HG02938 (cell line): Measurements from ENCODE around the gene KDM3A.
"Not testable (repeated sequence)": the region's sequence is repeated elsewhere in the genome, so short reads cannot be mapped to it uniquely, and the experiment has no call there.

ENCODE experiments used
- ATAC-seq: cut with Tn5 transposase; IDR thresholded peaks from one replicate; pipeline ENCODE4 v1.9.1; 2021; ENCODE audit warnings: mild to moderate bottlenecking, moderate library complexity; ENCODE audit not compliant: unreplicated experiment

The KDM3A gene

DNA sequence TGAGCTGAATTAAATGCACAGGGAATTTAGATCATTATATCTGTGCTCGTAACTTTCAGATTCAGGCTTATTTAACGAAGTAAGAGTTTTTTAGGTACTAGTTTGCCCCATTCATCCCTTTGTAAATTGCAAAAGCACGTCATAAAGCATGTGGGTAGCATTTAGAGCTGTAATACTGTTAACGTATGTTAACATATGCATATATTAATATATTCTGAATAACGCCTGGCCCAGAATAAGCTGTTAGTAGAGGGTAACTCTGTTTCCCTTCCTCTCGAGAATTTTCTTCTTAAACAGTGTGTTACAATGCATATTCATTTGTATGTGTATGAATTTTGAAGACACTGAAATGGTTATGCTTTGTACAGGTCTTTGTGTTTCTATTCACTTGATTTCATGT, 30.5 kb downstream of the KDM3A start:
- no peak for ATAC-seq

DNA sequence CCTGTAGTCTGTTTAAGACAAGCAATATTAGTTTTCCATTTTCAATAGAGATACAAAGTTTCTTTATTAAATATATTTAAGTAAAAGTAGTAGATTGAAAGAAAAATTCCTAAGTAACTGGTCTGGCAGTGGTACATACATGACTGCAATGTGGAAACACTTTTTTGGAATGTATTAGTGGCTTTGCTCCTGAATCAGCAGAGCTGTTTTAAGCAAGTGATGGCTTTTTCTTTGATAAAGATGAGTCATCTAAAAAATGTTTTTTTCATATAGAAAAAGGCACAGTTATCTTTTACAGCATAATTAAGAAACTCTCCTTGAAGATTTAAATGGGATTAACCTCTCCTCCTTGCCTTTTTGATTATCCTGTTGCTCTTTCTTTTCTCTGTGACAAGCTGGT, 34.9 kb downstream of the KDM3A start:
- ATAC-seq: no peak

DNA sequence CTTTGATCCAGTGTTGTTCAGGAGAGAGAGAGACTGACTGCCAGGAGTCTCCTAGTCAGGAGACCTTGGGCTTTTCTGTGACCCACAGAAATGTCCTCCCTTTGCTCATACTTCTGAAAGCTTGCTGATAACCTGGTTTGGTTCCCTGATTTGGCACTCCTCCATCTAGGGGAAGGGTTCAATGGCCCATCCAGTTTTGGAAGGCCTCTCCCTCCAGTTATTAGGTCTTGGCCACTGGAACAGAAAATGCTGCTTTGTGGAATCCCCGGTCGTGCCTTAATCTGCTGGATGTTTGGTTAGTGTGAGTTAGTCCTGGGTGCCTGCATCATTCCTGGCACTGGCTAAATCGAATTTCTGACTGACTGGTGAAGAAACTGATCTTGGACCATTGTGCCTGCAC, 35.7 kb downstream of the KDM3A start:
- ATAC-seq: no peak

DNA sequence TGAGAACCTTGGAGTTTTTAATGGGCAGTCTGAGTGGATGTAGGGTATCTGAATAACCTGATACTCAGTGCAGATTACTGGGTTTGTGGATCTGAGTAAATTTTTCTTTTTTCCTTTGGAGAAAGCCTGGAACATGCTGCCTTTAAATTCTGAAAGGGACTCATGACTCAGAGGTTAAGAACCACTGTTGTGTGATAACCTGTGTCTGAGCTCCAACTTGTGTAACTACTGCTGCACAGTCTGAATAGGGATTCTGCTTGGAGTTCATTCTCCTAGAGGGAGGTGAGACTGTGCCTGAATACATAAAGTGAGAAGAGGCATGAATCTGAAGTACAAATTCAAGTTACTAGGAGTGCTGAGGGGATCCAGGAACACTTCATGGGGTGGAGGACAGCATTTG, 36.2 kb downstream of the KDM3A start:
- no peak for ATAC-seq

DNA sequence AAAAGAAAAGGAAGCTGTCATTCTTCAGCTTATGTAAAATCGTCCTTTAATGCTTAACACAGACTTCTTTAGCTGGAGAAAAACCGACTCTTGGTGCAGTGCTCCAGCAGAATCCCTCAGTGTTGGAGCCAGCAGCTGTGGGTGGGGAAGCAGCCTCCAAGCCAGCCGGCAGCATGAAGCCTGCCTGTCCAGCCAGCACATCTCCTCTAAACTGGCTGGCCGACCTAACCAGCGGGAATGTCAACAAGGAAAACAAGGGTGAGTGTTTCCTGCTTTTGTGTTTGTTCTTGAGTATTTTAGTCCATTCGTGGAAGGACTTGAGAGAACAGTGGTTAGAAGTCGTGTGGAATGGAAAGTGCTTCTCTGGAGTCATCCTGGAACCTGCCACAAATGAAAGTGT, 38.9 kb downstream of the KDM3A start:
- no peak for ATAC-seq

DNA sequence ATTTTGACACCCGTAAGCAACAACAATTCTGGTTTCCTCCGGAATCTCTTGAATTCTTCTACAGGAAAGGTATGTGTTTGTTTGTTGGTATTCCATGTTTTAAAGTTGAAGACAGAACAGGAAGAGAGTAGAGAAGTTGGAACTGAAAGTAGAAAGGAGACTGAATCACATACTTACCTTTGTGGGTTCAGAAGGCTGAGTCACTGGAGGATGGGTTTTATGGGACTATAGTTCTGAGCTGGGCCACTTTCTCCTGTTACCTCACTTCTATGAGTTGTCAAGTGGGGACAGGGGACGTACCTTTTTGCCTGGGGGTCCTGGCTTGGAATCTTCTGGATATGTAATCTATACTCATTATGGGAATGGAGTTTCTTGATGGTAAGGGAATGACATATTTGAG, 40.9 kb downstream of the KDM3A start:
- no peak for ATAC-seq

DNA sequence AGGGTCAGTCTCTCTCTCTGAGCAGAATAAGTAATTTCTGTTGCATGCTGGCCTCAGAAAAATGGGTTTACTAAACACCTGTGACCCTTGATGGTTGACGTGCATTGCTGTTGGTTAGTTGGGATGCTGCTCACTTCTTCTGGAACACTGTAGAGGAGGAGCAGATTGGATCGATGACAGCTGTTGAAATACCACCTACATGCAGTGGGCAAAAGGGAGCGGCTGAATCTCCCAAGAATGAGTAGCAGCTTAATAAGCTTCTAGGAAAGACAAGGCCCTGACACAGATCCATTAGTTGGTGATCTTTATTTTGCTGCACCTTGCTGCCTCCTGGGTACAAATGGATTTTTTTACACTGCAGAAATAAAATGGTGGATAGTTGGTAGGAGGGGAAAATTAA, 43.2 kb downstream of the KDM3A start:
- ATAC-seq: no peak

DNA sequence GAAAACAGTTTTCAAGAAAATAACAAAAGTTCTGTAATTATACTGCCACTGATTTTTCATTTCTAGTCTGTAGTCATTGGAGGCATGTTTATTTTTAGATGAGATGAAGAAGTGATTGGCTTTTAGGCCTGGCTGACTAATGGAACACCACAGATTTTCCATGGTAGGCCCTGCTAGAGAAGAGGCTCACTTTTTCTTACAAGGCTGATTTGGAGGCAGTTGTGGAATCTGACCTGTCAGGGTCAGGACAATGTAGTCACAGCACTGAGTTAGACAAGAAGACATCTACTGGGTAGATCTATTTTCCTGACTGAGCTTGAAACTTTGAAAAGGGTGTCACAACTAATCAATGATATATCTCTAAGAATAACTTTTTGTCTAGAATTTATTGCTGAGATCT, 43.9 kb downstream of the KDM3A start:
- ATAC-seq: no peak

DNA sequence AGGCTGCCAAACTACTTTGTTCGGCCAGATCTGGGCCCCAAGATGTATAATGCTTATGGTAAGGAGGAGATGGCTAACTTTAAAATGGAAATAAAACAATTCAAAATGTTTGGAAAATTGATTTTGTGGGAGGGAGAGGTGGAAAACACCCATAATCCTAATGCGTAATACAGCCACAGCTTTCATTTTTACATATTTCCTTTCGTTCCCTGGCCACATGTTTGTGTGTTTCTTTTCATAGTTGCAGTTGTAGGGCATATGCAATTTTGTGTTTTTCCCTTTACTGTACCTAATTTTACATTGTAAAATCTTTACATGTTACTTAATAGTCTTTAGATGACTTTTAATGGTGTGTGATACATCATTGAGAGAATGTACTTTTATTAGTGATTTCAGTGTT, 44.6 kb downstream of the KDM3A start:
- ATAC-seq: no peak

DNA sequence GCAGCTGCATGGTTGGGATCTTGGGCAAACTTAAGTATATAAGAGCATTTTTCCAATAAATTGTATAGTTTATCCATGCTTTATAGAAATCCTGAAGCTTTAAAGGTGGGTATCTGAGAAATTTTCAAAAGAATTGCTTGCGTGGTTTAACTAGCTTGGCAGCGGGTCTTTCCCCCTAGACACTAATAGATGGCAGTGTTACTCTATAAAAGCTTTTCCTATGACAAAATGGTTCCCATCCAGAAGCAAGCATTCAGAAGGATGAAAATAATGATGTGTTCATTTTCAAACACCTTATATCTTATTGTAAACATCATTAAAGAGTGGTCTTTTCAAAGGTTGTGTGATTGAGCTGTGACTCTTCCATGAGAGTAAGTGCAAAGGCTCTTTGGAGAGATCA, 45.9 kb downstream of the KDM3A start:
- no peak for ATAC-seq

DNA sequence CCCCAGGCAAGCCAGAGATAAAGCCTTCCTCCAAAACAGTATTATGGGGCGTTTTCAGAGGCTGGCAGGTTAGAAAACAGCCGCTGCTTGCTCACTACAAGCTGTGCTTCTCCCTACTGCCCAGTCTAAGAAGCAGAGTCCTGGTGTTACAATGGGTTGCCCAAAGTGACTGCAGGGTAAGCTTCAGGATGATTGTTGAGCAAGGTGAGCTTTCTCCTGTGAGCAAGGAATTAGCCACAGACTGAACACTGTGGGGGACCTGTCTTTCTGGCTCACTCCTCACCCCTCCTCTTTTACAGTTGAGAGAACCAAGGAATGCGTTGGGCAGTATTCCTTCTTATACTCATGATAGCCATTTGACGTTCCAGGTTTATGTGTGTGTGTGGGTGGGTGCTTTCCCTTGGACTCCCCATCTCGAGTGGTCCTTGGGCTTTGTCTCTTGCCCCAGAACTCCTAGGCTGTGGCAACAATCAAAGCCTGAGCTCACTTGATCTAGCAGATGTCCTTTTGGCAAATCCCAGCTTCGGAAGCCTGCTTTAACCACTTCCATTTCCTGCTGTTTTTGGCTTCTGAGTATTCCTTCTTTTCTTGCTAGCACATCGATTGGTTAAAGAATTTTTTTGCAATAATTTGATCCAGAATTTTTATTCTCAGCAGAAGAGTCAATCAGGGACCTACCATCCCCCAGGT, 47.5 kb downstream of the KDM3A start:
- ATAC-seq: no peak

DNA sequence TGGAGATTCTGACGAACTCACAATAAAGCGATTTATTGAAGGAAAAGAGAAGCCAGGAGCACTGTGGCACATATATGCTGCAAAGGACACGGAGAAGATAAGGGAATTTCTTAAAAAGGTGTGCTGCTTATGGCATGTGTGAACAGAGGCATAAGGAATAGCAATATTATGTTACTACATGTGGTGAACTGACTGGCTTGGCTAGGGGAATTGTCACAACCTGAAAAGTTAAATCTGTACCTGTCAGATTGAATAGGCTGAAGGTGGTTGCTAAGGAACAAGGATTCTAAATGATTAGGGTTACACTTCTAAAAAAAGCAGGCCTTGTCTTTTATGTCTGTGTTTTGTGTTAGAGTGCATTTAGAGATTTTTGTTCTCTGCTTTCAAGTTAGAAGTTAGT, 48.4 kb downstream of the KDM3A start:
- ATAC-seq: no peak

DNA sequence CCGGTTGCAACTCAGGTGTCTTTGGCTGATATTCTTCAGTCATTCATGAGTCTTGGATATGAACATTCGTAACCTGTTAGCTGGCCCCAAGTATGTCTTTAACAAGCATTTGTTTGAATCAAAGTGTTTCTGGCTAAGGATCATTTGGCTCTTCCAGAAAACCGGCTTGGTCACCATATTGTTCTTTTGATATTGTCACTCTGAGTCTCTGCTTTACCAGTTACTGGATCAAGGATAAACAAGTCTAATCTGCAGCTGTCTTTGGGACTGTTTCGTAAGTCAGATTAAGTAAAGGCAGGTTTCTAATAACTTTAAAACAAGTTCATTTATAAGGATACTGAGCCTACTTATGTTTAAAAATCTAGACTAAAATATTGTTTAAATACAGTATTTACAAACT, 49.1 kb downstream of the KDM3A start:
- no peak for ATAC-seq

DNA sequence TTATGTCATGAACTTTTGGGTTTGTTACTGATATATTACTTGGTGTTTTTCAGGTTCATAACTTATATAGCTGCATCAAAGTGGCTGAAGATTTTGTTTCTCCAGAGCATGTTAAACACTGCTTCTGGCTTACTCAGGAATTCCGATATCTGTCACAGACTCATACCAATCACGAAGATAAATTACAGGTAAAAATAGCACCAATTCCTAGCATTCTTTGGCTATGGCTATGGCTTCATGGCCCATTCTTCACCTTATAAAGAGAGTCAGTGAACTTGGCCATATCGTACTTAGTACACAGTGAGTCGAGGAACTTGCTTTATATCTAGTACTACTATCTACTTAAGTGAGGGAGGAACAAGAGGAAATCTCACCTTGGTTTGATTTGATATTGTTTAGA, 49.9 kb downstream of the KDM3A start:
- ATAC-seq: no peak

DNA sequence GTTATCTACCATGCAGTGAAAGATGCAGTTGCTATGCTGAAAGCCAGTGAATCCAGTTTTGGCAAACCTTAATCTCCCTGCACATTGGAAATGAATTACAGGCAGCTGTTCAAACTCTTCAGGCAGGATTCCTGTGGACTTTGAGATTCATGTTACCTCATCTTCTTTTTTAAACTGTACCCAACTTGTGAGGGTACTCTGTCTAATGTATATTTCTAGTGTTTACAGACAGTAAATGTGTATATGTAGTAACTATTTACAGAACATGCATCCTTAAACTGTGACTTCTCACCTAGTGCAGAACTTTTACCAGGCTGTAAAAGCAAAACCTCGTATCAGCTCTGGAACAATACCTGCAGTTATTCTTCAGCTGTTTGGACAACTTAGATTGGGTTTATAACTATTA, 50.9 kb downstream of the KDM3A start:
- no peak for ATAC-seq

DNA sequence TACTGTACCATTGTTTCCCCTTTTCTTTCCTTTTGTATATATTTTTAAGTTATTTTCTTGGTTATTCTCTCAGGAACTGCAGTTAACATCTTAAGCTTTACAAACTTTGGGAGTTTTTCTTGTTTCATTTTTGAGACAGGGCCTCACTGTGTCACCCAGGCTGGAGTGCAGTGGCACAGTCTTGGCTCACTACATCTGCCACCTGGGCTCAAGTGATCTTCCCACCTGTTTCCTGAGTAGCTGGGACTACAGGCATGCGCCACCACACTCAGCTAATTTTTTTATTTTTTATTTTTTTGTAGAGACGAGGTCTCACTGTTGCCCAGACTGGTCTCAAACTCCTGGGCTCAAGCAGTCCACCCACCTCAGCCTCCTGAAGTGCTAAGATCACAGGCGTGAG, 55.2 kb downstream of the KDM3A start:
- not testable (repeated sequence) for ATAC-seq

DNA sequence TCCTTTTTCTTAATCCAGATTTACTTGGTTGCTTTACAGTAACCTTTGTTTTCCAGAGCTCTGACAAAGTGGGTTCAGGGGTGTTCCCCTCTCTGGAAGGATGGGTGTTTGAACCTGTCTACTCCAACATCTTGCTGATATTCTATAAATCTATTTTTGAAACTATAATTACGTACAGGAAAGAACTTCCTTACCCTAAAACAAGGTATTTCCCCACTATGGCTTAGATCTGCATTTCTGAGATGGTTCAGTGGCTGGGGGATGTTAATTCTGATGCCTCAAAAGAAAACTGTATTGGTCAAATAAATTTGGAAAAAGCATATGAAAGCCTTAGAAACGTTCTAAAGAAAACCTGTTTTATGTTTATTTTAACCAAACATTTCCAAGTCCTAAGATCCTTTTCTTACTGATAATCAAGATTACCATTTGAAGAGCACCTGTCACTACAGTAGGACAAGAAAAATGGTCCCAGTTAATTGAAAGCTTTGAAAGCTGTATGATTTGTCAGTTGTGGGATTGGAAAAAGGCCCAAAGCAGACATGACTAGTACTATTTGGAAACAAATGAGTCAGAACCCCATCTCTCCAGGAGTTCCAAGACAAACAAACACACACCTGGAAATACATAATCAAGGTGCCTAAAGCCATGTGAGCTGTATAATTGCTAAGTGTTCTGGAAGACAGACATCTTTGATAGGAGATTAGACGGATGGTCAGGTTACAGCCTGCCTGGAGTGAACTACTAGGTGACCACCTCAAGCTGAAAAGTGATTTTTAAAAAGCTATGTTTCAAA, 57.5 kb downstream of the KDM3A start:
- no peak for ATAC-seq

DNA sequence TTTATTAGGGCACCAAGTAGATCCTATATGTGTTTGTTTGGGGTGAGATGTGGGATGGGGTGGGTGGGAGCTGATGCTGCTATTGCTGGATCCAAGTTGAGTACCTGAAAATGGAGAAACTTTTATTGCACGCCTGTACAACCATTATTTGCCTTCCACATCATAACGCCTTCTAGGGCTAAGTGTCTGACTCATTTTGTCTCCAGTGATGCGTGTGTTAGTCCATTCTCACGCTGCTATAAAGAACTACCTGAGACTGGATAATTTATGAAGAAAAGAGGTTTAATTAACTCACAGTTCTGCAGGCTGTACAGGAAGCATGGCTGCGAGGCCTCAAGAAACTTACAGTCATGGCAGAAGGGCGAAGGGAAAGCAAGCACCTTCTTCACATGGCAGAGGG, 58.2 kb downstream of the KDM3A start:
- ATAC-seq: no peak

DNA sequence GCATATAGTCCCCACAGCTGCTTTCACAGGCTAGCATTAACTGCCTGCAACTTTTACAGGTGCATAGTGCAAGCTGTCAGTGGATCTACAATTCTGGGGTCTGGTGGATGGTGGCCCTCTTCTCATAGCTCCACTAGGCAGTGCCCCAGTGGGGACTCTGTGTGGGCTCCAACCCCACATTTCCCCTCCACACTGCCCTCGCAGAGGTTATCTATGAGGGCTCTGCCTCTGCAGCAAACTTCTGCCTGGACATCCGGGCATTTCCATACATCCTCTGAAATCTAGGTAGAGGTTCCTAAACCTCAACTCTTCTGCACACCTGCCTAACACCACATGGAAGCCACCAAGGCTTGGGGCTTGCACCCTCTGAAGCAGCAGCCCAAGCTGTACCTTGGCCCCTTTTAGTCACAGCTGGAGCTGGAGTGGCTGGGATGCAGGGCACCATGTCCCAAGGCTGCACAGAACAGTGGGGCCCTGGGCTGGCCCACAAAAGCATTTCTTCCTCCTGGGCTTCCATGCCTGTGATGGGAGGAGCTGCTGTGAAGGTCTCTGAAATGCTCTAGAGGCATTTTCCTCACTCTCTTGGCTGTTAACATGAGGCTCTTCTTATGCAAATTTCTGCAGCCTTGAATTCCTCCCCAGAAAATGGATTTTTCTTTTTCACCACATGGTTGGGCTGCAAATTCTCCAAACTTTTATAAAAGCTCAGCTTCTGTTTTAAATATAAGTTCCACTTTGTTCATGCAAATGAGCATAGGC, 59.3 kb downstream of the KDM3A start:
- no peak for ATAC-seq

DNA sequence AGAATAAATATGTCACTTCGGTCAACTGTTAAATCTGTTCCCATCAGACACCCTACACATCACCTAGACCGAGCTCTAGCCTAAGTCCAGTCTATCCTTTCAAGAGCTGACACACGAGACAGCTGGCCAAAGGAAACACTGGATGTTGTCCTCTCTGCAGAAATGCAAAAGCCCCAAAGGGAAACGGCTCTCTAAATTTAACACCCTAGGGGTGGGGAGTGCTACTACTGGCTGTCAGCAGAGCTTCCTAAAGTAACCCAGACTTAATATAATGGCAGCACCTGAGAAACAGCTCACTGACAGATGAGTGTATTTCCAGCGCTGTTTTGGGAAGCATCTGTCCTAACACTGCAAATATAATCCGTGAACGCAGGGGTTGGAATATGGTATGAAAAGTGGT, 66.4 kb downstream of the KDM3A start:
- ATAC-seq: no peak

DNA sequence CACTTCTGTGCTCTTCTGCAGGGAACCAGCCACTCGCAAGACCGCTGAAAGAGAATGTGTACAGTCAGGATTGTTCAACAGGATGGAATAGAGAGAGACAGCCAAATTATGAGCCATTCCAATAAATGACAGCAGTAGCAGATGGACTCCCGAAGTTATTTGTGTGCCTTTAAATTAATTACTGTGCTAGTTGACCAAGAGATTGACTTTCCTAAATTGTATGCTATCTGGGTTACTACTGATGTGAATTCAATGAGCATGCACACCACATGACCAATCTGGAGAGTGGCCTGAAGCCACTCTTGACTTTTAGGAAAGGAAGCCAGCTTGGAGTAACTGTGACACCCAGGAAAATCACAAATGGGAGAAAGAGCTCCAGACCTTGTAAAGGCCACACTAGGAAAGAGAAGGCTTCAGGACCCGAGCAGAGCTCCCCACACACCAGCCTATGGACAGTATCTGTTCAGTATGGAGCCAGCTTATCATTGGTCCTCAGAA, 69.3 kb downstream of the KDM3A start:
- no peak for ATAC-seq

DNA sequence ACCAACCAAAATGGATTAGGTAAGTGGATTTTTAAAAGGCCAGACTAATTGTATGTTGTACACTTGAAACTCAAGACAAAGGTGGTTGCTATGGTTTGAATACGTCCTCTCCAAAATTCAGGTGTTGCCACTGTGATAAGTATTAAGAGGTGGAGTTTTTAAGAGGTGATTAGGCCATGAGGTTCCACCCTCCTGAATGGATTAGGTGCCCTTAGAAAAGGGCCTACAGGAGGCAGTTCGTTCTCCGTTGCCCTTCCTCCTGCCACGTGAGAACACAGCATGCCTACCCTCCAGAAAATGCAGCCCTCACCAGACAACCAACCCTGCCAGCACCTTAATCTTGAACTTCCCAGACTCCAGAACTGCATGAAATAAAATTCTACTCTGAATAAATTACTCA, 70.9 kb downstream of the KDM3A start:
- no peak for ATAC-seq
